Raji (cell line): Measurements from ENCODE around the gene CCT6B.

Source experiments
- POLR2A ChIP-seq: IDR thresholded peaks from 2 replicates; pipeline ENCODE4 v1.6.1; 2011; ENCODE audit warnings: low read depth, low read length, control low read depth; ENCODE audit not compliant: insufficient read depth

Gene CCT6B

GRCh38 chr17:34981538-34982241, 20.4 kb upstream of the CCT6B start:
- TF ChIP-seq POLR2A: no peak

DNA sequence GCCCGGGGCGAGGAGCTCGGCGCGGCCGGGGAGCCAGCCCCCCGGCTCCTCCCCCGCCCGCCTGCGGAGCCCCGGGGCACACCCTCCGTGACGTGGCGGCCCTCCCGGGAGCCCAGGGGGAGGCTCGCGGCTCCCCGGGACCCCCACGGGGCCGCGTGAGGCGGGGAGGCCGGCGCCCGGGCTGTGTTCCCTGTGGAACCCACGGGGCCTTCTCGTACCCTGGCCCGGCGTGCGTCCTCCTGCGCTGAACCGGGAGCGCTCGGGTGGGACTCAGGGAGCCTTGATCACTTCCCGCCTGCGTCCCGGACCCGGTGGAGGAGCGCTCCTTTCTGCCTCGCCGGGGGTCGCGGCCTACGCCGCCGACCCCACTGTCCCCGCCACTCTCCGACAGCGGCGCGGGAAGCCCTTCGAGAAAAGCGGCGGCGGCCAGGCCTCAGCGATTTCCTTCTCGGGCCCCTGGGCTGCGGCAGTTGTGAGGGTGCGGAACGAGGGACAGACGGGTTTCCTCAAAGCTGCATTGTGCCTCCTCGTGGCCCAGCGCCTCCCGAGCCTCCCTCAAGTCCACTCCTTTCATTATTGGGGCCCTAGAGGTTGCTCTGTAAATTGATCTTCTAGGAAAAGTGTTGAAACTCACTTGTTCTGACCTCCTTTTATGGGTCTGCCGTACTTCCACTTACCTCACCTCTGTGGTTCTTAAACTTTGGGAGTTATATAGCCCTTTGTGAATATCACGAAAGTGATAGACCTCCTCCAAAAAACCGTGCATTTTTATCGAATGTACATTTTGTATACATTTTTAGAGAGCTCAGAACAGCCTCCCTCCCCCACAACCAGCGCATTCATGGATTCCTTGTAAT, 19.6 kb upstream of the CCT6B start:
- TF ChIP-seq POLR2A: no peak; the same call in 1 of the 2 replicates

DNA sequence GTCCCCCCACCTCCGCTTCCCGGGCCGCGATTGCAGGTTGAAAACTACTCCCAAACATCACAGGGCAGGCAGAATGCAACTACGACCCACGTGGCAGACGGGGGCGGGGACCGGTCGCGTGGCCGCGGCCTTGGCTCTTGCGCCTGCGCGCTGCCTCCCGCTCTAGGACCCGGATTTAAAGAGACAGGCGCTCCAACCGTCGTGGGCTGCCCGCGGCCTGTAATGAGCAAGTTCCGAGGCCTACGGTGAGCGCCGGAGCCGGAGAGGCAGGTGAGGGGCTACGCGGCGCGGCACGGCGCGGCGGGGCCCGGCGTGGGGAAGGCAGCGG, 19.1 kb upstream of the CCT6B start, which contains the start of gene LIG3:
TSS of gene LIG3 (plus strand) at position 160 of the 328 bp plus-strand sequence. CDS start 2,494 bp downstream, outside the sequence.
- peak; percentile 72; the same call in 1 of the 2 replicates for TF ChIP-seq POLR2A

GRCh38 chr17:34979650-34980352, 18.5 kb upstream of the CCT6B start:
- TF ChIP-seq POLR2A: no peak

DNA sequence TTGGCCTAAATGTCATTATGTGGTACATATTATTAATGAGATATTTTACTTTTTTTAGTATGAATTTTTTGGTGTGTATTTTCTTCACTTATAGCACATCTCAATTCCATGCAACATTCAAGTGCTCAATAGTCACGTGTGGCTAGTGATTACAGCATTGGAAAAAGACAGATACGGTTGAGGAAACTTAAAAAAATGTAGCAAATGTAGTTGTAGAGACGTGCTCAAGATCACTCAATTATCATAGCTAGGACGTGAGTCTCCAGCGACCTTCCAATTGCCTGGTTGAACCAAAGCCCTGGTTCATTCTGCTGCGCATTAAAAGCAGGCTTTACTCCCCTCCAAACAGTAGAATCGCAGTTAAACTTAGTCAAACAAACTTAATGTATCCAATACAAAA, 17.9 kb upstream of the CCT6B start:
- no peak for TF ChIP-seq POLR2A

DNA sequence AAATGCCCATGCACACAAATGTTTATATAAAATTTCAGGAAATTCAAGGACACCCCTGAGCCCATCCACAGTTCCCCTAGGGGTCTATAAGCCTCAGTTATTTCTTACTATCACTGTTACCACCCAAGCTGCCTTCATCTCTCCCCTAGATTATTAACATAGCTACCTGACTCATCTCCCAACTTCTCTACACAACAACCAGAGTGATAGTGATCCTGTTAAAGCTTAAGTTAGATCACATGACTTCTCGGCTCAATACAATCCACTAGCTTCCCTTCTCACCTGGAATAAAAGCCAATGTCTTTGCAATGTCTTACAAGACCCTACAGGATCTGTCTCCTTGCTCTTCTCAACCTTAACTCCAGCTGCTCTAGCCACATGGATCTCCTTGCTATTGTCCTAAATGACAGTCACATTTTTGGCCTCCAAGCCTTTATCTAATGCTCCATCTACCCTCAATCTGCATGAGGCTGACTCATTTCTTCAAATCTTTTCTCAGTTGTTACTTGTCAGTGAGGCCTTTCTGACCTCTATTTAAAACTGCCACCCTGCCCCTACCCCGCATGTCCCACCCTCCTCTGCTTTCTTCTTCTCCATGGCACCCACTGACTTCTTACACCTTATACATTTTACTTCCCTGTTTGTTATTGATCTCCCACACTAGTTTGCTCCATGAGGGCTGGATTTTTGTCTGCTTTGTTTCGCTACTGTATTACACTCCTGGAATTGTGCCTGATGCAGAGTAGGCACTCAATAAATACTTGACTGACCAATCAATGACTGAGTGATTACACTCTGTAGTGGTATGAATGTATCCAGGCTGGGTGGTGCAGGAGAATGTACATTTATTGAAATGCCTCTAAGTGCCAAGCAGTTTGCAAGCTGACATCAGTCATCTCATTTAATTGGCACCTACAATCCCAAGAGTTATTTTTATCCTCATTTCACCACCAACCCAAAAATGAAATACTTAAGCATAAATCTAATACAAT, 13.8 kb upstream of the CCT6B start:
- TF ChIP-seq POLR2A: no peak

DNA sequence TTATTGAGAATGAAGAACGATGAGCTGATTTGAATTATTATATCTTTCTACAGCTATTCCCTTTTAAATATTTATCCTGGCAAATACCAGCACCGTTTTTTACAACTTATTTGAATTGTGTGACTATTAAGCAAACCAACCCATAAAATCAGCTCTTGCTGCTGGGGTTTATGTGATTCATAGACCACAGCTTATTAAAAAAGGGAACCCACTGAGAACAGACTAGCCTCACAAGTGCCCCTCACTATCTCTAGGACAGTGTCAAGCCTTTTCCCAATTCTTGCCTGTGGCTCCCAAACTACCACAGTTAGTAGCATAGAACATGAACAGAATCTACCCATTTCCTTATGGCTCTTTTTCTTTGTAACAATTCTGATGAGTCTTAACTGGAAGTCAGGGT, 12.9 kb upstream of the CCT6B start:
- no peak for TF ChIP-seq POLR2A

DNA sequence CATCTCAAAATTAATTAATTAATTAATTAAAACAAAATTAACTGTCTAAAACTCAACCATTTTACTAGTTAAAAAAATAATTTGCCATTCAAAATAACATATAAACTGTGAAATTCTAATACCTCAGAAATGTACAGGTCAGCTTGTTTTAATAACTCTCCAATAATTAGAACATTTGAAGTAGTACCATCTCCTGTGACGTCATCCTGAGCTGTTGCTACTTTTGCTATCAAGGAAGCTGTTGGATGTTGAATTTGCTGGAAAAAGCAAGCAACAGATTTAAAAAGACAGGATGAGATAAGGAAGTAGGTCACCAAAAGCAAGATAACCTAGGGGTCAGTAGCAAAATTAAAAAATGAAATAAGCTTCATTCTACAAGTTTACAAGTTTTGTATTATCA, 2.8 kb downstream of the CCT6B start:
- TF ChIP-seq POLR2A: no peak

- no peak for TF ChIP-seq POLR2A
Measured at GRCh38 chr17:34930283-34930682, 31.0 kb downstream of the CCT6B start.

GRCh38 chr17:34926661-34927060, 34.6 kb downstream of the CCT6B start:
- no peak for TF ChIP-seq POLR2A

- no peak for TF ChIP-seq POLR2A
Measured at GRCh38 chr17:34920676-34921075, 40.6 kb downstream of the CCT6B start.

DNA sequence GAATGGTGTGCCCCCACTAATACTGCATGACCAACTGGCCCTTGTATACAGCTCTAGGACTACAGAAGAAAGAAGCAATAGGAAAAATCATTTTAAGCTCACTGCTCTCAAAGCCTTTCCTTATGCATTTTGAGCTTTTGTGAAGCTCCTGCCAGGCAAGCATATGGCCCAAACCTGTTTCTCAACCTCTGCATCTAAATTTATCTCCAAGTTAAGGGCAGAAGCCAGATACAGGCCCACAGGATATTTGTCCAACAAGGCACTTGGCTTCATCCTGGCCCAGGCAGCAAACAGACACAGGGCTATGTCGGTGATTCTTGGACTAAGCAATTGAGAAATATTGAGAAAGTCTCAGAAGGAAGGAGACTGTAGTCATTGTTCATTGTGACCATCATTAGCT, 43.9 kb downstream of the CCT6B start:
- no peak for TF ChIP-seq POLR2A

DNA sequence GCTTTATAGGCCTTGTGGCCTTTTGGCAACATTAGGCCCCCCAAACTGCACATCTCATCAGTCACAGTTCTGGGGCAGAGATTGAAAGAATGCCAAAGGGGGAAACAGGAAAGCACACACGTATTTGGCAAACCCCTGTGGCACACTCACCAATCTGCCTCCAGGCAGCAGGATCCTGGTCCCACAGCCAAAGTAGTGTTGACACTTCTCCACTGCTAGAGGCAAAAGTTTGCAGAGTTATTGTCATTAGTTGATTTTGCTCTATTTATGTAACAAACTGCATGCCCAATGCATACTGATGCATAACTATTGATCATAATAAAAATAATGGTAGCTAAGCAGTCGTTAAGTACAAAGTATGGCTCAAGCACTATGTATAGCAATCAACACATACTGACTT, 45.1 kb downstream of the CCT6B start:
- no peak for TF ChIP-seq POLR2A

GRCh38 chr17:34913001-34913400, 48.3 kb downstream of the CCT6B start:
- TF ChIP-seq POLR2A: no peak
